Astrocyte (in vitro differentiated cells and primary cell): ENCODE data around the gene ABCG5. TPM values are rescaled to one million over a fixed set of nuclear protein-coding genes. Genes with fewer than 3 reads are reported as not detected.

ENCODE experiments used
- DNase-seq: peaks from one replicate; pipeline ENCODE4 v3.0.0-alpha.2; 2010; ENCODE audit warnings: low read depth
- FAIRE-seq: peaks from 2 replicates; lab custom pipeline; 2011; peaks lifted over from hg19 to GRCh38; lab: Jason Lieb, UNC
- H2AFZ ChIP-seq: 2 replicates; pipeline ENCODE4 v1.6.0; 2012; ENCODE audit warnings: low read depth, low read length, inconsistent platforms
- H3K27ac ChIP-seq: 2 replicates; pipeline ENCODE4 v1.5.1; 2011; ENCODE audit warnings: low read depth, low read length, inconsistent platforms
- H3K27me3 ChIP-seq: 2 replicates; pipeline ENCODE4 v1.6.0; 2011; ENCODE audit warnings: low read length, inconsistent platforms; ENCODE audit not compliant: insufficient read depth
- H3K36me3 ChIP-seq: 2 replicates; pipeline ENCODE4 v1.5.1; 2011; ENCODE audit warnings: low read length, inconsistent platforms; ENCODE audit not compliant: insufficient read depth
- H3K4me1 ChIP-seq: 2 replicates; pipeline ENCODE4 v1.5.1; 2011; ENCODE audit warnings: low read length, inconsistent platforms; ENCODE audit not compliant: insufficient read depth
- H3K4me2 ChIP-seq: 2 replicates; pipeline ENCODE4 v1.6.0; 2012; ENCODE audit warnings: low read length, inconsistent platforms
- H3K4me3 ChIP-seq: 2 replicates; pipeline ENCODE4 v1.5.1; 2011; ENCODE audit warnings: low read depth, mild to moderate bottlenecking, low read length, inconsistent platforms; ENCODE audit not compliant: insufficient read depth
- H3K79me2 ChIP-seq: 2 replicates; pipeline ENCODE4 v1.6.0; 2012; ENCODE audit warnings: mild to moderate bottlenecking, low read length, inconsistent platforms; ENCODE audit not compliant: insufficient read depth
- H3K9ac ChIP-seq: 2 replicates; pipeline ENCODE4 v1.6.0; 2012; ENCODE audit warnings: mild to moderate bottlenecking, low read length, inconsistent platforms
- H3K9me3 ChIP-seq: 2 replicates; pipeline ENCODE4 v1.5.1; 2012; ENCODE audit warnings: low read depth, mild to moderate bottlenecking, low read length, inconsistent platforms; ENCODE audit not compliant: insufficient read depth
- H4K20me1 ChIP-seq: 2 replicates; pipeline ENCODE4 v1.6.0; 2012; ENCODE audit warnings: low read length, inconsistent platforms; ENCODE audit not compliant: insufficient read depth
- H3K27ac Mint-ChIP-seq: one replicate; pipeline ENCODE4 v1.8.0; 2021; ENCODE audit warnings: mild to moderate bottlenecking, mixed read lengths; ENCODE audit not compliant: unreplicated experiment
- H3K27me3 Mint-ChIP-seq: one replicate; pipeline ENCODE4 v1.8.0; 2021; ENCODE audit warnings: low read depth, mixed read lengths; ENCODE audit not compliant: unreplicated experiment
- H3K36me3 Mint-ChIP-seq: one replicate; pipeline ENCODE4 v1.8.0; 2021; ENCODE audit warnings: low read depth, mixed read lengths; ENCODE audit not compliant: unreplicated experiment
- H3K4me1 Mint-ChIP-seq: one replicate; pipeline ENCODE4 v1.8.0; 2021; ENCODE audit warnings: low read depth, mixed read lengths; ENCODE audit not compliant: unreplicated experiment
- H3K4me3 Mint-ChIP-seq: one replicate; pipeline ENCODE4 v1.8.0; 2021; ENCODE audit warnings: mild to moderate bottlenecking, moderate library complexity, mixed read lengths; ENCODE audit not compliant: unreplicated experiment
- H3K9me3 Mint-ChIP-seq: one replicate; pipeline ENCODE4 v1.8.0; 2021; ENCODE audit warnings: mild to moderate bottlenecking, mixed read lengths; ENCODE audit not compliant: unreplicated experiment
- CTCF ChIP-seq: IDR thresholded peaks from 2 replicates; pipeline ENCODE4 v1.5.1; 2011; ENCODE audit warnings: low read depth, mild to moderate bottlenecking, inconsistent platforms, low read length, moderate library complexity; ENCODE audit not compliant: insufficient read depth
- EZH2 ChIP-seq: IDR thresholded peaks from 2 replicates; pipeline ENCODE4 v1.6.1; 2012; ENCODE audit warnings: mild to moderate bottlenecking, low read length, inconsistent platforms; ENCODE audit not compliant: insufficient read depth
- total RNA-seq: library from RNA; stranded (reverse); gene quantifications from 2 replicates; pipeline ENCODE4 v1.2.1, GENCODE V29; 2021

ABCG5 gene
- total RNA-seq, 1 donor from 2014 or later, result not detected

DNA sequence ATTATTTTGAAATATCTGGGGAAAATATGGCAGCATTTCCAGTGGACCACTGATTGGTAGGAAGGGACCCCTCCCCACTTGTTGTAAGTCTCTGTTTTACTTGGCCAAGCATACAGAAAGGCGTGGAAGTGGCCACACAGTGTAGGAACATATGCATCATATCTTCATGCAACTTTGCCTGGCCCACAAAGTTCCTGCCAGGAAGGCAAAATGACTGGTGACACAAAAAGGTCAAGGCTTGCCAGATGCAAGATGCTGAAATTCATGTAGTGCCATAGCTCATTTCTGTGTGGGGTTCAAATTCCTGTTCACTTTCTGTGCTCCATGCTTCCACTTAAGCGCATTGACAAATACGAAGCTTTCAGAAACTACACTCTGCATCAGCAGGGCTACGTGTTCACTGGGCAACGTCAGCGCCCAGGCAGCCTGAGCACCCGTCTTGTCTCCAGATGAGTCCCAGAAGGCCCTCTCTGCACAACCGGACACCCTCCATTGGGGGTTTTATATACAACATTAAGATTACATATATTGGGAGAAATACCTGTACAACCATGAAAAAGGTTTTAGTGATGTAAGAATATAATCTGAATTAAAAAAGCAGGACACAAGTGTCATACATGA lies 61.2 kb downstream of the ABCG5 start:
- FAIRE-seq (no peak), DNase-seq (no peak)
- peaks cover 6% of the 10 kb centered on the region for H3K79me2 ChIP-seq
- H3K9me3 ChIP-seq, result no peaks in the 10 kb centered on the region
- no peak overlapping the region for H3K4me3 ChIP-seq
- TF ChIP-seq EZH2 (no peak), CTCF (no peak)
- peaks cover 4% of the 10 kb centered on the region for H3K4me1 ChIP-seq
- no peaks in the 10 kb centered on the region for H3K36me3 ChIP-seq
- no peak overlapping the region for H3K4me2 ChIP-seq
- Mint-ChIP-seq H3K27me3 (no peaks in the 10 kb centered on the region), H3K9me3 (no peaks in the 10 kb centered on the region), H3K4me1 (peaks cover 3% of the 10 kb centered on the region), H3K27ac (no peak overlapping the region), H3K36me3 (peaks cover 10% of the 10 kb centered on the region), H3K4me3 (no peak overlapping the region)
- no peak overlapping the region for H3K9ac ChIP-seq
- no peaks in the 10 kb centered on the region for H3K27me3 ChIP-seq
- no peaks in the 10 kb centered on the region for H4K20me1 ChIP-seq
- no peak overlapping the region for H2AFZ ChIP-seq
- no peak overlapping the region for H3K27ac ChIP-seq

DNA sequence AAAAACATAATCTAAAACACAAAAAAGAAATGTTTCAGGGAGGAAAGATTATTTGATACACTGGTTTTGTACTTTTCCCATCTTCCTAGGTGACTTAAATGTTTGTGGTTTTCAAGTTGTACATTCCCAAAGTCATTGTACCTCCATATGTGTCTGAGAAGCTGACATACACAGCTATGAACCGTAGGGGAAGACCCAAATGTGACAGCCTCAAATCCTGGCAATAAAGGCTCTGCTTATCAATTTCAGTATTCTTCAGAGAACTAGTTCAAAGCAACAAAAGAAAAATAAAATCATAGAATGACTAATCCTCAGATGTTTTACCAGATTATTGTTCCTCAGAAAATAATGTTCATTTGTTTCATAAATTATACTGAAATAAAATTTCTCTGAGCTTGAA lies 62.3 kb downstream of the ABCG5 start:
- H3K36me3 Mint-ChIP-seq, result peaks cover 8% of the 10 kb centered on the region
- FAIRE-seq, result no peak
- no peak overlapping the region for H3K4me3 Mint-ChIP-seq
- no peak overlapping the region for H2AFZ ChIP-seq
- DNase-seq, result no peak
- H3K27ac ChIP-seq, result no peak overlapping the region
- no peaks in the 10 kb centered on the region for H3K27me3 ChIP-seq
- H4K20me1 ChIP-seq, result no peaks in the 10 kb centered on the region
- H3K9me3 Mint-ChIP-seq, result no peaks in the 10 kb centered on the region
- H3K9ac ChIP-seq, result no peak overlapping the region
- no peaks in the 10 kb centered on the region for H3K9me3 ChIP-seq
- no peaks in the 10 kb centered on the region for H3K27me3 Mint-ChIP-seq
- H3K4me1 Mint-ChIP-seq, result peaks cover 3% of the 10 kb centered on the region
- H3K79me2 ChIP-seq, result peaks cover 6% of the 10 kb centered on the region
- no peak overlapping the region for H3K27ac Mint-ChIP-seq
- H3K4me2 ChIP-seq, result no peak overlapping the region
- H3K36me3 ChIP-seq, result no peaks in the 10 kb centered on the region
- H3K4me3 ChIP-seq, result no peak overlapping the region
- H3K4me1 ChIP-seq, result peaks cover 4% of the 10 kb centered on the region
- TF ChIP-seq EZH2, result no peak
- no peak for TF ChIP-seq CTCF

DNA sequence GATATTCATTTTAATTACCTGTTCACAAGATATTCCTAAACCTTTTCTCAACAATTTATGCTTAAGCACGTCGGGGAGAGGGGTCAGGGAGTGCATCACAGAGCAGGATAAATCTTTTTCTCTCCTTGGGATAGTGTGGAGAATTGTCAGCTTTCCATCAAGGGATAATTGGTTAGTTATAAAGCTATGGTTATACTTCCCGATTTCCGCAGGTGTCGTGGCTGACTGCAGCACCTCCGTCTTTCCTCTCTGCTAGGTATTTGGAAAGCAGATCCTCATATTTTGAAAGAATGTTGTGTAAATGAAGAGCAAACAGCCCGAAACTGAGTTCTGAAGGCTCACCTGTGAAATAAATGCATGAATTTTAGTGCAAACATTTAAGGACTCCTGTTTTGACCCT lies 64.0 kb downstream of the ABCG5 start:
- peaks cover 3% of the 10 kb centered on the region for H3K4me1 Mint-ChIP-seq
- Histone ChIP-seq H2AFZ (peak overlapping the region; percentile 95), H4K20me1 (no peaks in the 10 kb centered on the region), H3K9me3 (no peaks in the 10 kb centered on the region), H3K79me2 (peaks cover 6% of the 10 kb centered on the region), H3K4me2 (peak overlapping the region; percentile 95), H3K4me3 (peak overlapping the region; percentile 83), H3K36me3 (no peaks in the 10 kb centered on the region), H3K27ac (peak overlapping the region; percentile 89), H3K9ac (peak overlapping the region; percentile 91), H3K27me3 (no peaks in the 10 kb centered on the region), H3K4me1 (peaks cover 4% of the 10 kb centered on the region)
- no peaks in the 10 kb centered on the region for H3K9me3 Mint-ChIP-seq
- peak overlapping the region; percentile 97 for H3K27ac Mint-ChIP-seq
- no peaks in the 10 kb centered on the region for H3K27me3 Mint-ChIP-seq
- H3K4me3 Mint-ChIP-seq, result peak overlapping the region; percentile 98
- TF ChIP-seq EZH2 (no peak), CTCF (no peak)
- DNase-seq (no peak), FAIRE-seq (no peak)
- H3K36me3 Mint-ChIP-seq, result peaks cover 2% of the 10 kb centered on the region
